ENCODE data around the gene ADAM19.

ADAM19 gene

GRCh38 chr5:157559301-157559700 is 16.3 kb downstream of the ADAM19 start:
- H3K27me3 ChIP-seq (ENCODE audit: low read depth, low read length): no peaks in the 10 kb centered on the region
- peaks cover 4 to 11% of the 10 kb centered on the region in 2 donors for H3K36me3 ChIP-seq (ENCODE audit: control insufficient read depth in 1 of 2, insufficient read depth in 2 of 2, low read length in 2 of 2)
- H3K4me3 ChIP-seq (ENCODE audit: low read depth in 1 of 2, low read length in 2 of 2): no peak overlapping the region
- H3K9me3 ChIP-seq (ENCODE audit: control insufficient read depth in 1 of 2, low read length in 2 of 2): no peaks in the 10 kb centered on the region
- peak overlapping the region; percentile 86 for H3K27ac ChIP-seq (ENCODE audit: low read length)
- H3K4me1 ChIP-seq (ENCODE audit: control insufficient read depth in 1 of 2, insufficient read depth in 2 of 2, low read length in 2 of 2): peaks cover 21 to 78% of the 10 kb centered on the region in 2 donors

GRCh38 chr5:157558681-157559080 is 16.9 kb downstream of the ADAM19 start:
- H3K27me3 ChIP-seq (ENCODE audit: low read depth, low read length): no peaks in the 10 kb centered on the region
- no peaks in the 10 kb centered on the region for H3K9me3 ChIP-seq (ENCODE audit: control insufficient read depth in 1 of 2, low read length in 2 of 2)
- peak overlapping the region; percentile 86 for H3K27ac ChIP-seq (ENCODE audit: low read length)
- H3K36me3 ChIP-seq (ENCODE audit: control insufficient read depth in 1 of 2, insufficient read depth in 2 of 2, low read length in 2 of 2): peaks cover 4 to 5% of the 10 kb centered on the region in 2 donors
- peaks cover 20 to 77% of the 10 kb centered on the region in 2 donors for H3K4me1 ChIP-seq (ENCODE audit: control insufficient read depth in 1 of 2, insufficient read depth in 2 of 2, low read length in 2 of 2)
- H3K4me3 ChIP-seq (ENCODE audit: low read depth in 1 of 2, low read length in 2 of 2): no peak overlapping the region

- Histone ChIP-seq H3K4me3 (ENCODE audit: low read depth in 1 of 2, low read length in 2 of 2) (no peak overlapping the region), H3K4me1 (ENCODE audit: control insufficient read depth in 1 of 2, insufficient read depth in 2 of 2, low read length in 2 of 2) (peaks cover 20 to 76% of the 10 kb centered on the region in 2 donors), H3K9me3 (ENCODE audit: control insufficient read depth in 1 of 2, low read length in 2 of 2) (no peaks in the 10 kb centered on the region), H3K27ac (ENCODE audit: low read length) (peak overlapping the region; percentile 86), H3K36me3 (ENCODE audit: control insufficient read depth in 1 of 2, insufficient read depth in 2 of 2, low read length in 2 of 2) (peaks cover 4 to 5% of the 10 kb centered on the region in 2 donors), H3K27me3 (ENCODE audit: low read depth, low read length) (no peaks in the 10 kb centered on the region)
Observed at GRCh38 chr5:157558041-157558595, 17.5 kb downstream of the ADAM19 start.

DNA sequence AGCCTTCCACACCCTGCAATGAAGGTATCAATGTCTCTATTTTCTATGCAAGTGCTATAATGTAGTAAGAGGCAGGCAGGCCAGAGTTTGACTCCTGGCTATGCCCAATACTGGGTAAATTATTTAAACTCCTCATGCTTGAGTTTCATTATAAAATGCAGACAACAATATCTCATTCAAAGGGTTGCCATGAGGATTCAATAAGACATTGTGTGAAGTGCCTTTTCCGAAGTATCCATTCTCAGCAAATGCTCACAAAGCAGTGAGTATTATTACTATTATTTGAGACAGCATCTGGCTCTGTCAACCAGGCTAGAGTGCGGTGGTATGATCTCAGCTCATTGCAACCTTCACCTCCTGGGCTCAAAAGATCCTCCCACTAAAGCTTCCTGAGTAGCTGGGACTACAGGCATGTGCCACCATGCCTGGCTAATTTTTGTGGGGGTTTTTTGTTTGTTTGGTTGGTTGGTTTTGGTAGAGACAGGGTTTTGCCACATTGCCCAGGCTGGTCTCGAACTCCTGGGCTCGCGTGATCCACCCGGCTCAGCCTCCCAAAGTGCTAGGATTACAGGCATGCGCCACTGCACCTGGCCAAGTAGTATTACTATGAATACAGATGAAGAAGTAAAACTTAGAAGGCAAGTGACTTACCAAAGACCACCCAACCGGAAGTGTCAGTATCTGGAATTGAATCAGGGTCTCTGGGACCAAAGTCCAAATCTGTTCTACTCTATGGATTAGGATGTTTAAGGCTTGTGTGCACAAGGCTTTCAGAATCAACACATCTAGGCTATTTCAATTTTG is 18.8 kb downstream of the ADAM19 start:
- H3K27me3 ChIP-seq (ENCODE audit: low read depth, low read length): no peaks in the 10 kb centered on the region
- no peak overlapping the region for H3K4me3 ChIP-seq (ENCODE audit: low read depth in 1 of 2, low read length in 2 of 2)
- peak overlapping the region; percentile 86 for H3K27ac ChIP-seq (ENCODE audit: low read length)
- H3K4me1 ChIP-seq (ENCODE audit: control insufficient read depth in 1 of 2, insufficient read depth in 2 of 2, low read length in 2 of 2): peaks cover 17 to 63% of the 10 kb centered on the region in 2 donors
- H3K36me3 ChIP-seq (ENCODE audit: control insufficient read depth in 1 of 2, insufficient read depth in 2 of 2, low read length in 2 of 2): peaks cover 0 to 5% of the 10 kb centered on the region in 2 donors
- no peaks in the 10 kb centered on the region for H3K9me3 ChIP-seq (ENCODE audit: control insufficient read depth in 1 of 2, low read length in 2 of 2)

- H3K36me3 ChIP-seq (ENCODE audit: control insufficient read depth in 1 of 2, insufficient read depth in 2 of 2, low read length in 2 of 2): peaks cover 0 to 5% of the 10 kb centered on the region in 2 donors
- no peaks in the 10 kb centered on the region for H3K9me3 ChIP-seq (ENCODE audit: control insufficient read depth in 1 of 2, low read length in 2 of 2)
- H3K4me1 ChIP-seq (ENCODE audit: control insufficient read depth in 1 of 2, insufficient read depth in 2 of 2, low read length in 2 of 2): peaks cover 17 to 49% of the 10 kb centered on the region in 2 donors
- no peaks in the 10 kb centered on the region for H3K27me3 ChIP-seq (ENCODE audit: low read depth, low read length)
- no peak overlapping the region for H3K4me3 ChIP-seq (ENCODE audit: low read depth in 1 of 2, low read length in 2 of 2)
- peak overlapping the region; percentile 47 for H3K27ac ChIP-seq (ENCODE audit: low read length)
Observed at GRCh38 chr5:157555037-157555640, 20.4 kb downstream of the ADAM19 start.

DNA sequence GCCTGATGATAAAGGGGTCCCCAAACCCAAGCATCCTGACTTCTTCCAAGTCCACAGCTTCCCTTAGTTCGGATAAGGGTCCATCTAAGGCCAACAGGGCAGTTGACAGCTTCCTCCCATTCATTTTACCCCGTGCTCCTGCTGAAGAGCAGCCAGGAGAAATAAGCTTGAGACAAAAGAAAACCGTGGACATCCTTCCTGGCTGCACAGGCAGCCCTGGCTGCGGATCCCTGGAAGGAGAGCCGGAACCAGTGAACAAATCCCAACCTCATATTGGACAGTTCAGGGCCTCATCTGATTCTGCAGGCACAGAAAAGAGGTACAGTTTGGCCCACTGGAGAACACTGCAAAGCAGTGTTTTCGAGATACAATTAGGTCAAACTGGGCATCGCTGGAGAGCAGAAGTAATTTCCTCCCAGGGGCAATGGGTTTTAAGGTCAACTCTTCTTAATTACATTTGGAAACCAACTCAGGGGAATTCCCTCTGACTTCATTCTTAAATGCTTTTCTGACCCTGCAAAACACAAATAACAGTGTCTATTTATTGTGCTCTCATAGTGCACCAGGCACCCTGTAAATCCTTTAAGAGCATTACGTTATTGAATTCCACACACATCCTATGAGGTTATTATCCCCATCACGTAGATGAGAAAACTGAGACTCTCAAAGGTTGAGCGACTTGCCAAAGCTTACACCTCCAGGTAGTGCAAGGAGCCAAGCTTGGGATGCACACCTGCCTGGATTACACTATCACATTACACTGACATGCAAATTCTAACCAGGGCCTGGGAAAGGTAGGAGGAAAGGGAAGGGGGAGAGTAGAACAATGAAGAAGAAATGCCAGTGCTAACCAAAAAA is 21.2 kb downstream of the ADAM19 start:
- H3K27ac ChIP-seq (ENCODE audit: low read length): peak overlapping the region; percentile 47
- H3K9me3 ChIP-seq (ENCODE audit: control insufficient read depth in 1 of 2, low read length in 2 of 2): no peaks in the 10 kb centered on the region
- peaks cover 0 to 5% of the 10 kb centered on the region in 2 donors for H3K36me3 ChIP-seq (ENCODE audit: control insufficient read depth in 1 of 2, insufficient read depth in 2 of 2, low read length in 2 of 2)
- H3K4me3 ChIP-seq (ENCODE audit: low read depth in 1 of 2, low read length in 2 of 2): no peak overlapping the region
- H3K4me1 ChIP-seq (ENCODE audit: control insufficient read depth in 1 of 2, insufficient read depth in 2 of 2, low read length in 2 of 2): peaks cover 20 to 49% of the 10 kb centered on the region in 2 donors
- no peaks in the 10 kb centered on the region for H3K27me3 ChIP-seq (ENCODE audit: low read depth, low read length)

GRCh38 chr5:157552650-157553049 is 22.9 kb downstream of the ADAM19 start:
- Histone ChIP-seq H3K36me3 (ENCODE audit: control insufficient read depth in 1 of 2, insufficient read depth in 2 of 2, low read length in 2 of 2) (peaks cover 0 to 5% of the 10 kb centered on the region in 2 donors), H3K27ac (ENCODE audit: low read length) (no peak overlapping the region), H3K27me3 (ENCODE audit: low read depth, low read length) (no peaks in the 10 kb centered on the region), H3K4me3 (ENCODE audit: low read depth in 1 of 2, low read length in 2 of 2) (no peak overlapping the region), H3K4me1 (ENCODE audit: control insufficient read depth in 1 of 2, insufficient read depth in 2 of 2, low read length in 2 of 2) (peaks cover 31 to 37% of the 10 kb centered on the region in 2 donors), H3K9me3 (ENCODE audit: control insufficient read depth in 1 of 2, low read length in 2 of 2) (no peaks in the 10 kb centered on the region)

- Histone ChIP-seq H3K9me3 (ENCODE audit: control insufficient read depth in 1 of 2, low read length in 2 of 2) (no peaks in the 10 kb centered on the region), H3K36me3 (ENCODE audit: control insufficient read depth in 1 of 2, insufficient read depth in 2 of 2, low read length in 2 of 2) (no peaks in the 10 kb centered on the region), H3K27ac (ENCODE audit: low read length) (peak overlapping the region; percentile 92), H3K27me3 (ENCODE audit: low read depth, low read length) (no peaks in the 10 kb centered on the region), H3K4me3 (ENCODE audit: low read depth in 1 of 2, low read length in 2 of 2) (no peak overlapping the region), H3K4me1 (ENCODE audit: control insufficient read depth in 1 of 2, insufficient read depth in 2 of 2, low read length in 2 of 2) (peaks cover 36 to 52% of the 10 kb centered on the region in 2 donors)
Observed at GRCh38 chr5:157550663-157551062, 24.9 kb downstream of the ADAM19 start.

- Histone ChIP-seq H3K27ac (ENCODE audit: low read length) (peak overlapping the region; percentile 92), H3K27me3 (ENCODE audit: low read depth, low read length) (no peaks in the 10 kb centered on the region), H3K4me1 (ENCODE audit: control insufficient read depth in 1 of 2, insufficient read depth in 2 of 2, low read length in 2 of 2) (peaks cover 31 to 52% of the 10 kb centered on the region in 2 donors), H3K9me3 (ENCODE audit: control insufficient read depth in 1 of 2, low read length in 2 of 2) (no peaks in the 10 kb centered on the region), H3K4me3 (ENCODE audit: low read depth in 1 of 2, low read length in 2 of 2) (peak overlapping the region in 1 of 2 donors; percentile 3), H3K36me3 (ENCODE audit: control insufficient read depth in 1 of 2, insufficient read depth in 2 of 2, low read length in 2 of 2) (no peaks in the 10 kb centered on the region)
Observed at GRCh38 chr5:157549954-157550549, 25.5 kb downstream of the ADAM19 start.

GRCh38 chr5:157549283-157549629 is 26.3 kb downstream of the ADAM19 start:
- Histone ChIP-seq H3K4me1 (ENCODE audit: control insufficient read depth in 1 of 2, insufficient read depth in 2 of 2, low read length in 2 of 2) (peaks cover 23 to 46% of the 10 kb centered on the region in 2 donors), H3K9me3 (ENCODE audit: control insufficient read depth in 1 of 2, low read length in 2 of 2) (no peaks in the 10 kb centered on the region), H3K36me3 (ENCODE audit: control insufficient read depth in 1 of 2, insufficient read depth in 2 of 2, low read length in 2 of 2) (no peaks in the 10 kb centered on the region), H3K27ac (ENCODE audit: low read length) (peak overlapping the region; percentile 92), H3K4me3 (ENCODE audit: low read depth in 1 of 2, low read length in 2 of 2) (peak overlapping the region in 1 of 2 donors; percentile 3), H3K27me3 (ENCODE audit: low read depth, low read length) (no peaks in the 10 kb centered on the region)
